Lower leg skin (tissue), 4 donors: ENCODE data around the gene MTG1. TPM values are rescaled to one million over a fixed set of nuclear protein-coding genes. Genes with fewer than 3 reads are reported as not detected.
A peak's percentile ranks its signal among the peaks of the same experiment; 100 is the strongest.

Source experiments
- DNase-seq, 2 donors: peaks; one replicate each; pipeline ENCODE4 v3.0.0-alpha.2; 2019; ENCODE audit warnings: low spot score in 2 of 2
- H3K4me3 ChIP-seq: fragments of 200-600 bp; sonication (generic); 2 replicates; pipeline ENCODE4 v1.5.1; 2017; ENCODE audit warnings: mild to moderate bottlenecking, low read depth; ENCODE audit not compliant: poor library complexity, severe bottlenecking
- CTCF ChIP-seq, 3 donors: fragments of 450-650 bp; IDR thresholded peaks; one replicate each; pipeline ENCODE4 v1.5.1; 2016; ENCODE audit warnings: antibody characterized with exemption in 3 of 3, mild to moderate bottlenecking in 3 of 3, moderate library complexity in 2 of 3
- POLR2A ChIP-seq, 2 donors: fragments of 450-650 bp; IDR thresholded peaks; one replicate each; pipeline ENCODE4 v1.6.1; 2016 to 2017; ENCODE audit warnings: antibody characterized with exemption in 2 of 2, mild to moderate bottlenecking in 1 of 2, moderate library complexity in 1 of 2
- WGBS, 2 donors: methylation state at CpG; one replicate each; pipeline ENCODE4 v1.1.5; 2018; 5-methylcytosine and 5-hydroxymethylcytosine counted together
- intact Hi-C: fragments of 100-400 bp; cut with DNase I; formaldehyde crosslinking; loops from one replicate; pipeline ENCODE4 v1.15.0; 2023; ENCODE audit warnings: low total_unique reads
- total RNA-seq, 4 donors: library from RNA; depleted of rRNA; stranded (reverse); fragments of >200 nt; gene quantifications; one replicate each; pipeline ENCODE4 v1.1.0, GENCODE V29; 2016

MTG1 gene
- total RNA-seq, 4 donors from 2014 or later, result 16.4 to 36.0 (median 25.6) TPM

GRCh38 chr10:133415752-133416151 is 21.8 kb downstream of the MTG1 start:
- no peak for DNase-seq
- H3K4me3 ChIP-seq, result no peak overlapping the region
- no peak for TF ChIP-seq CTCF (IDR thresholded peaks at IDR 0.05)
- TF ChIP-seq POLR2A (IDR thresholded peaks at IDR 0.05), result no peak
- 95% methylated on average over 25 of the region's 25 CpGs for WGBS, 2 donors
- intact Hi-C loops, result no loop called here

- no peak overlapping the region for H3K4me3 ChIP-seq
- peak in 1 of 2 donors; percentile 62 for DNase-seq
- no peak for TF ChIP-seq POLR2A (IDR thresholded peaks at IDR 0.05)
- no peak for TF ChIP-seq CTCF (IDR thresholded peaks at IDR 0.05)
- intact Hi-C loops, result no loop called here
- 97 to 100% methylated on average over 9 to 13 of the region's 14 CpGs for WGBS, 2 donors
Measured at GRCh38 chr10:133418289-133418993, 24.5 kb downstream of the MTG1 start.

GRCh38 chr10:133419211-133419950 is 25.4 kb downstream of the MTG1 start:
- H3K4me3 ChIP-seq, result no peak overlapping the region
- WGBS, 2 donors, result 89 to 94% methylated on average over 28 to 34 of the region's 34 CpGs
- intact Hi-C loops, result no loop called here
- DNase-seq, result no peak
- TF ChIP-seq POLR2A (IDR thresholded peaks at IDR 0.05), result no peak
- no peak for TF ChIP-seq CTCF (IDR thresholded peaks at IDR 0.05)

GRCh38 chr10:133420028-133420427 is 26.1 kb downstream of the MTG1 start:
- WGBS, 2 donors, result 89 to 93% methylated on average over 16 to 17 of the region's 17 CpGs
- H3K4me3 ChIP-seq, result no peak overlapping the region
- intact Hi-C loops, result no loop called here
- TF ChIP-seq CTCF (IDR thresholded peaks at IDR 0.05) (no peak), POLR2A (IDR thresholded peaks at IDR 0.05) (no peak)
- DNase-seq, result peak in 1 of 2 donors; percentile 80

- intact Hi-C loops, result no loop called here
- no peak for DNase-seq
- H3K4me3 ChIP-seq, result no peak overlapping the region
- no peak for TF ChIP-seq CTCF (IDR thresholded peaks at IDR 0.05)
- TF ChIP-seq POLR2A (IDR thresholded peaks at IDR 0.05), result no peak
- 85 to 88% methylated on average over 6 of the region's 6 CpGs for WGBS, 2 donors
Measured at GRCh38 chr10:133420579-133420978, 26.6 kb downstream of the MTG1 start.
